ENCODE results near the gene APOBR.

DNA sequence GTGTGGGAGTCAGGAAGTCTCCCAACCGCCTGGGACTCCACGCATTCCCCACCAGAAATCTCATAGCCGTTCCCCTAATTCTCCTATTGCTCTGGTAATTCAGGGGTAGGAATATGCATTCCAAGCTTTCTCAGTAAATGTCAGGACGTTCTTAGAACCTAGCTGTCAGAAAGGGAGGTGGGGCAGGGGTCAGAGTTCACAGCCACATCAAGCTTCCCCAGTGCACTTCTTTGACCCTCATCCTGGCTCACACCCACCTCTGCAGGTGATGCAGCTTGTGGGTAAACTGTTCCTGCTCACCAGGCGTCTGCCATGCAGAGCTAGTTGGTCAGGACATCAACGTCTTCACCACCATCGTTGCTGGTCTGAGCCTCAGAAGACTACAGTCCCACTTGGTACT lies 26.2 kb downstream of the APOBR start:
- TF ChIP-seq, protein P1, sequence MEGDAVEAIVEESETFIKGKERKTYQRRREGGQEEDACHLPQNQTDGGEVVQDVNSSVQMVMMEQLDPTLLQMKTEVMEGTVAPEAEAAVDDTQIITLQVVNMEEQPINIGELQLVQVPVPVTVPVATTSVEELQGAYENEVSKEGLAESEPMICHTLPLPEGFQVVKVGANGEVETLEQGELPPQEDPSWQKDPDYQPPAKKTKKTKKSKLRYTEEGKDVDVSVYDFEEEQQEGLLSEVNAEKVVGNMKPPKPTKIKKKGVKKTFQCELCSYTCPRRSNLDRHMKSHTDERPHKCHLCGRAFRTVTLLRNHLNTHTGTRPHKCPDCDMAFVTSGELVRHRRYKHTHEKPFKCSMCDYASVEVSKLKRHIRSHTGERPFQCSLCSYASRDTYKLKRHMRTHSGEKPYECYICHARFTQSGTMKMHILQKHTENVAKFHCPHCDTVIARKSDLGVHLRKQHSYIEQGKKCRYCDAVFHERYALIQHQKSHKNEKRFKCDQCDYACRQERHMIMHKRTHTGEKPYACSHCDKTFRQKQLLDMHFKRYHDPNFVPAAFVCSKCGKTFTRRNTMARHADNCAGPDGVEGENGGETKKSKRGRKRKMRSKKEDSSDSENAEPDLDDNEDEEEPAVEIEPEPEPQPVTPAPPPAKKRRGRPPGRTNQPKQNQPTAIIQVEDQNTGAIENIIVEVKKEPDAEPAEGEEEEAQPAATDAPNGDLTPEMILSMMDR (IDR thresholded peaks at IDR 0.05; ENCODE audit: low read depth, low read length, missing input control), result no peak
- TF ChIP-seq HNF4G (IDR thresholded peaks at IDR 0.05) (no peak), GABPA (IDR thresholded peaks at IDR 0.05 in 1 of 2, conservative IDR thresholded peaks at IDR 0.05 in 1 of 2) (no peak)
